ENCODE measurements around the gene ZNF248.

The ZNF248 gene

DNA sequence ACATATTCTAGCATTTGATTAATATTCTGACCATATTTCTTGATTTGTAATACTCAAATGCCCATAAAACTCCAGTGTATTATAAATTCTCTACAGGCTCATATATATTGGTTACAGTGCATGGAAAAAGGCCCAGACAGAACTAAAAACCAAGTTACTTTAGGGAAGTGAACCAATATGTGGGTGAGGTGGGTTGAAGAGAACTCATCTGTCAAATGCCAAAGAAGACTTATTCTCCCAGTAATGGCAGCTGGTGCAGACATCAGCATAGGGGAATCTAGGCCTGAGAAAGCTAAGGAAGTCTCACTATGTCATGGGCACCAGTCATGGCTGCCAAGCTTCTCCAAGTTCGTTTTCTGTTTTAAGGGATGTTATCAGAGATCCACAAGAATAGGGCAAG, 30.6 kb downstream of the ZNF248 start:
- DNase-seq = no peak

DNA sequence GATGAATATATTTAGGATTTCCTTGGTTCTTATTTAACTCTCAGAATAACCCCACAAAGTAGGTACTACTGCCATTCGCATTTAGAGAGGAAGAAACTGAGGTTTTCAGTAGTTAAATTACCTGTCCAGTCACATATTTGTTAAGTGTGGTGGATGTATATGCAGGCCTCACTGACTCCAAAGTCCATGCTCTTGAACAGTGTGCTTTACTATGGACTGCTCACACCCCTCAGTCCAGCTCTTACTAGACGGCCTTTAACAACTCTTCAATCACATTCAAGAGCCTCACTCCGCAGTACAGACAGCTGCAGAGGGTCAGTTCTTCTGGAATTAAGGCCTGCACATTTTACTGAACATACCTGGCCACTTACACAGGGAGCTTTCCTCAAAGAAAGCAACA, 36.2 kb downstream of the ZNF248 start:
- no peak for DNase-seq

GRCh38 chr10:37819797-37820196, 37.6 kb downstream of the ZNF248 start:
- no peak for DNase-seq

- no peak for DNase-seq
Measured at GRCh38 chr10:37816290-37816689, 41.1 kb downstream of the ZNF248 start.

- DNase-seq = no peak
Measured at GRCh38 chr10:37813763-37814162, 43.6 kb downstream of the ZNF248 start.

DNA sequence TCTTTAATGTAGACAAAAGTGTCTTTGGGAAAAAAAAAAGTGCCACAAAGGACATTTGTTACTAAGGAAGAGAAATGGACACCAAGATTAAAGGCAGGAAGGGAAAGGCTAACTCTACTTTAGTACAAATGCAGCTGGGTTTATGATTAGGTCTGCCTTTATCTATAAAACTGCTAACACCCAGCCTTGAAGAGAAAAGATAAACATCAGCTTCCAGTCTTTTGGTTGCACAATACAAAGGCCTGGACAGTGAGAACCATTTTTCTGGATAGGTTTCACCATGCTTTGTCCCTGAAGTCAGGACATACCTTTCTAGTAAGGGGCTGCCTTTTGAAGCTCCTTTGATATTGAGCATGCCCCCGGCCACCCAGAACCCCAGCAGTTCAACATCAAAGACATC, 45.1 kb downstream of the ZNF248 start:
- no peak for DNase-seq

- no peak for DNase-seq
Measured at GRCh38 chr10:37803269-37803668, 54.1 kb downstream of the ZNF248 start.

GRCh38 chr10:37801557-37801956, 55.9 kb downstream of the ZNF248 start:
- DNase-seq = no peak

- no peak for DNase-seq
Measured at GRCh38 chr10:37794305-37794976, 63.0 kb downstream of the ZNF248 start.

GRCh38 chr10:37789590-37789989, 67.8 kb downstream of the ZNF248 start:
- no peak for DNase-seq

- no peak for DNase-seq
Measured at GRCh38 chr10:37784678-37785077, 72.7 kb downstream of the ZNF248 start.

DNA sequence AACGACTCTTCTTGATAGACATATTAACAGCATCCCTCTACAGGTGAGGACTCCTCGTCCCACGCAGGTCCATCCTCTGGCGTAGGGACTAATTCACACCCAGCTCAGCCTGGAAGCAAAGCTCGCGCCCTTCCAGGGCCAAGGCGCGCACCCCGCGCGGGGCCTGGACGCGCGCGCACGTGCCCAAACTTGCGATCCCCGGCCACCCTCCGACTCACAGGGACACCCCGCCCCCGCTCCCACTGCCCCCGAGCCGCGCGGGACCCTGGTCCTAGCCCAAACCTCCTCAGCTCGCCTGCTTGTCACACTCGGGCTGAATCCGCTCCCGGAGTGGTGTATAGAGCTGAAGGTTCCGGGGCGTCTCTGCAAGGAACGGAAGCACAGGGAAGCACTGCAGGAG, 76.9 kb downstream of the ZNF248 start:
- DNase-seq = no peak

GRCh38 chr10:37777056-37777455, 80.4 kb downstream of the ZNF248 start:
- DNase-seq = no peak

DNA sequence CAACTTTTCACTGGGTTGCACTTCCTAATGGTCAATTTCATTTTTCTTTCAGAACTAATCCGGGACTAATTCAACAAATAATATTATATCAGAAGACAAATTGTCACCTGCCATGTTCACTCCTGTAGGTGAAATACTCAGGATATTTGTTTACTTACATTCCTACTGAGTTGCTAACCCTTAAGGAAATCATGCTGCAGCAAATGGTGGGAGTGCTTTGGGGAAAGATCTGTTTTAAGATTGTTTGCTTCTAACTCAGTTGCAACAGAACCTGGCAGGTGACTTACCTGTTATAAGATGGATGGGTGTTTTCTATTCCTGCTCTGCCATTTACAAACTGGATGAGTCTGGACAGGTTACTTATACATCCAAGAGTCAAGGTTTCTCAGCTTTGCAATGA, 81.8 kb downstream of the ZNF248 start:
- DNase-seq = no peak

DNA sequence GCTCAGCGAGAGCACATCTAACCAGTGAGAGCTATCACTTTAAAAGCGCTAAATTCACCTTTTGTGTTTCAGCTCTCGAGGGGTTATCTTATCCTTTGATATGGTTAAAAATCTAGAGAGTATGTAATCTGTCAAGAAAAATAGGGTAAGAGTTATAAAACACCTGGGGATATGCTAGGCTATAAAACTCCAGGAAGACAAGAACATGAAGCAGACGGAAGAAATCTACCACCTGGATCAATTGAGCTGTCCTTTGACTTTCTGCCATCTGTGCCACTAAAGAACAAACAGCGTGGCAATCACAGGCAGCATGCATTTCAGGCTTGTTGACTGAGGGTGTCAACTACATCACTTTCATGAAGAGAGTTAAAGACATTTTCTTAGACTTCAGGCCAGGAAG, 83.1 kb downstream of the ZNF248 start:
- DNase-seq = no peak

GRCh38 chr10:37765216-37765615, 92.2 kb downstream of the ZNF248 start:
- DNase-seq = no peak

- DNase-seq = no peak
Measured at GRCh38 chr10:37763132-37763531, 94.3 kb downstream of the ZNF248 start.

DNA sequence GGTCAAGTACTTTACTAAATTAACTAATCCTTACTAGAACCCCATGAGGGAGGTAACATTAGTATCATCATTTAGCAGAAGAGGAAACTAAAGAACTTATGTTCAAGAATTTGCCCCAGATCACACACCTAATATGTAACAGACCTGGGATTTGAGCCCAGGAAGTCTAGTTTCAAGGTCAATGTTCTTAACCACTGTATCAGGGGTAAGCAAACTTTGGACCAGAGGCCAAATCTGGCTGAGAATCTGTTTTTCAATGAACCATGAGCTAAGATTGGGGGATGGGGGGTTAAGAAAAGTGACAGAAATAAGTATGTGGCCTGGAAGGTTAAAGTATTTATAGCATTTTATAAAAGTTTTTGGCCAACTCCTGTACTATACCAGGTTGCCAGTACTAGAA, 95.1 kb downstream of the ZNF248 start:
- DNase-seq = no peak

- DNase-seq = no peak
Measured at GRCh38 chr10:37760817-37761216, 96.6 kb downstream of the ZNF248 start.

- no peak for DNase-seq
Measured at GRCh38 chr10:37758074-37758473, 99.3 kb downstream of the ZNF248 start.

DNA sequence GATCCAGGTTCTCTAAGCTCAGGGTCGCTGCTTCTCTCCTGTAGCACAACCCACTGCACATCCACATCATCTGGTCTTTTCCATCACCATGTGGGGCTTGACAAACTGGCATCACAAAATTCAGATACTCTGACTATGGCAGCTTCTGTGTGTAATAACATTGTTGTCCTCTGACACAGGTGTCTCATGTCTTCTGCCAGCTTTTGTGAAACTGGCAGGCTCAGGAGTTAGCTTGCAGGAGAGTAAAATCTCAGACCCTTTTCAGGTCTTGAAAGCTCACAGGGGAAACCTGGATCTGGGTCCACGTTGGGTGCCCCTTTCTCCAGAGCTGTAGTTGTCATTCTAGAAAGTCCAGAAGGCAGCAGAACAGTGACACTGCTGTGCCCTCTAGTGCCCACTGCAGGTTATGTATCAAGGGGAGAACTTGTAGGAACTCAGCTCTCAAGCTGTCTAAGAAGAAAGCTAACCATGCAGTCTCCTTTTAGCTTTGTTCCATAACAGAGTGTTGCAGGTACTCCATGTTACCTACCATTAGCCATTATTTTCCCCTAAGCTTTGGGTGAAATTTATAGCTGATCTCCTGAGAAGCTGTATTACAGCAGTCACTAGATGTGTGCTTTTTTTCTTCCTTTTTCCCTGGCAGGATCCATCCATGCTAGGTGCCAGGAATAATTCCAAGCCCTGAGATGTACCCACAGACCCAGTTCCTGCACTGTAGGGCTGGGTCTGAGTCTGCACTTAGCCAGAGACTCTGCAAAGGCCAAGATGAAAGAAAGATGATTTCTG, 102.7 kb downstream of the ZNF248 start:
- DNase-seq = peak in 7 of 56 donors; percentile 4 to 28 (median 12)

- no peak for DNase-seq
Measured at GRCh38 chr10:37752334-37752875, 105.0 kb downstream of the ZNF248 start.

DNA sequence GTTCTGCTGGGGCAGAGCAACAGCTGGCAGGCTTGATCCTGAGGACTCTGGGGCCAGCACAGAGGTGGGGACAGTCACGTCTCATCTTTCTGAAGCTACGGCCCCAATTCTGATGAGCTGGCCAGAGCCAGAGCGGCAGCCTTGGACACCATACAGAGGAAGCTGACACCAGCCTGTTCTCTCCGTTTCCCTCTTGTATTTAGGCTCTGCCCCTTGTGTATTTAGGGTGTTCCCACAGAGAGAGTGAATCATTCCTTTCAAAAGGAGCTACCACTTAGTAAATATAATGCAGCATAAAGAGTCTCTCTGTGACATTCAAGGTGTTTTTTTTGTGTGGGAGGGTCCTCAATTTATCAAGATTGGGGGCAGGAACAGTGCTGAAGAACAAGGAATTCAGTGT, 109.2 kb downstream of the ZNF248 start:
- no peak for DNase-seq

Measured in amygdala (tissue), 56 donors.